NCI-H187 (cell line): ENCODE measurements around the gene GFI1B.
A peak's percentile ranks its signal among the peaks of the same experiment; 100 is the strongest.
"Not testable (repeated sequence)": the region's sequence is repeated elsewhere in the genome, so short reads cannot be mapped to it uniquely, and the experiment has no call there.

ENCODE experiments used
- DNase-seq, 2 experiments: peaks; one replicate each; lab custom pipeline; 2025; lab: John Stamatoyannopoulos, UW

GFI1B gene

DNA sequence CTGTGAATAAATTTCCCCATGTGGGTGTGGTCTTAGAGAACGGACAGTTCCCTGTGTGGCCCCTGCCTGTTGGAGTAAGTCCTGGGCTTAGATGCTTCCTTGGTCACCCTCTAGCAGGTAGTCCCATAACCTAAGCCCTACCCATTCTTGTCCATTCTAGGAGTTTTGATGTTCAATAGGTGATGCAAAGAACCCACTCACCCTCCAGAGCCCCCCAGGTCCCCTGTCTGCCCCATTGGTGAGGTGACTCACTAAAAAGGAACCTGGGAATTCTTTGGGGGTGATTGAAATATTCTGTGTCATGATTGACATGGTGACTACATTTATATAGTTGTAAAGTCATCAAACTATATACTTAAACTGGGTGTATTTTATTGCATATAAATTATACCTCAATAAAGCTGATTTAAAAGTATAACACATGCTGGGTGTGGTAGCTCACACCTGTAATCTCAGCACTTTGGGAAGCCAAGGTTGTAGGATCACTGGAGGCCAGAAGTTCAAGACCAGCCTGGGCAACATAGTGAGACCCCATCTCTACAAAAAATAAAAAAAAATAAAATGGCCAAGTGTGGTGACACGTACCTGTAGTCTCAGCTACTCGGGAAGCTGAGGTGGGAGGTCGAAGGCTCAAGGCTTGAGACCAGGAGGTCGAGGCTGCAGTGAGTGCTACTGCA lies 31.6 kb downstream of the GFI1B start:
- no peak for DNase-seq

DNA sequence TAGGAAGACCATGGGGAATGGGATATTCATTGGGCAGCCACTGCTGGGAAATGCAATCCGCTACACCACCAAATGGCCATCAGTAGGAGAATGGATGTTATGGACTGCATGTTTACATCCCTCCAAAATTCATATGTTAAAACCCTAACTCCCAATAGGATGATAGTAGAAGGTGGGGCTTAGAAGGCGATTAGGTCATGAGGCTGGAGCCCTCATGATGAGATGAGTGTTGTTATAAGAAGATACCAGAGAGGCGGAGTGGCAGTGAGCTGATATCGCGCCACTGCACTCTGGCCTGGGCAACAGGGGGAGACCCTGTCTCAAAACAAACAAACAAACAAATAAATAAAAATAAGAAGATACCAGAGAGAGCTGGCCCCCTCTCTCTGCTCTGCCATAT lies 36.2 kb downstream of the GFI1B start:
- no peak for DNase-seq

- DNase-seq: no peak
Observed at GRCh38 chr9:133023117-133023890, 44.8 kb downstream of the GFI1B start.

GRCh38 chr9:133026426-133026825 lies 47.9 kb downstream of the GFI1B start:
- no peak for DNase-seq

GRCh38 chr9:133027134-133027533 lies 48.6 kb downstream of the GFI1B start:
- DNase-seq: no peak

GRCh38 chr9:133028221-133028620 lies 49.7 kb downstream of the GFI1B start:
- no peak for DNase-seq

GRCh38 chr9:133029994-133030316 lies 51.5 kb downstream of the GFI1B start:
- DNase-seq: no peak

DNA sequence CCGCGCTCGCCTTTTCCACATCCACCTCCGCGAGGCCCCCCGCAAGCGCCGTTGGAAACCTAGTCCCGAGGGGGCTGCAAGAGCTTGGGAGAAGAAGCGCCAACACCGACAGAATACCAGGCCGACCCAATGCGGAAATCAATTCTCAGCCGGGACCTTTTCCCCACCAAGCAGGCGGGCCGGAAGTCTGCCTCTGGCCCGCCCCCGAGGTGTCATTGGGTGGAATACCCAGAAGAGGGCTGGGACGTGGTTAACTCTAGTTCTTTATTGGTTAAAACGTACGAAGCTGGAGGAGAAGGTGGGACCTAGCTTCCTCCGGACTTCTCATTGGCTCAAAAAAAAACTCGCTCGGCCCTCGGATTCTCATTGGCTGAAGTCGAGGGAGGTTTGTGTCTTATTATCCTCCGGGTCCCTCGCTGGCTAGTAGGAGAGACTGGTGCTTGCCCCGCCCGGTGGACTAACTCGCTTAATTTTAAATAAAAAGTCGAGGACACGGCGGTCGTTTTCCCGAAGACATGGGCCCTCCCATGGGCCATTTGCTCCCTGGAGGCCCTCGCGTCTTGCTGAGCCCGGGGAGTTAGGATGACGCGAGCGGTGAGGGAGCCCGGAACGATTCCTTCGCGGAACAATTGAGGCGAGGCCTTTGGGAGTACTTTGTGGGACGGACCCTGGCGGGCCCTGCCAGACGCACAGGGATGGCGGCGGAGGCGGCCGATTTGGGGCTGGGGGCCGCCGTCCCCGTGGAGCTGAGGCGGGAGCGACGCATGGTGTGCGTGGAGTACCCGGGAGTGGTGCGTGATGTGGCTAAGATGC lies 52.0 kb downstream of the GFI1B start, which contains the start of gene GTF3C5:
TSS of gene GTF3C5 (plus strand) at position 681 of the 813 bp plus-strand sequence. CDS start at position 696, 15 bp downstream.
- DNase-seq: peak; percentile 82 to 87

DNA sequence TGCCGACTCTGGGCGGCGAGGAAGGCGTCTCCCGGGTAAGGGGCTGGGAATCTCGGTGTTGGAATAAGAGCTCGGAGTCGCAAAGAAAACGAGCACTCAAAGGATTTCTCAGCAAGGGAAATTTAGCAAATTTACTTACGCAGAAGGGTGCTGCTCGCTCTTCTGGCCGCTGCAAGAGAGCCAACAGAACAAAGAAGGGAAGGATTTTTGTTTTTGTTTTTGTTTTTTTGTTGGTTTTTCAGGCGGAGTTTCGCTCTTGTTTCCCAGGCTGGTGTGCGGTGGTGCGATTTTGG lies 52.6 kb downstream of the GFI1B start:
- DNase-seq: no peak

GRCh38 chr9:133031496-133031911 lies 53.0 kb downstream of the GFI1B start:
- no peak for DNase-seq

DNA sequence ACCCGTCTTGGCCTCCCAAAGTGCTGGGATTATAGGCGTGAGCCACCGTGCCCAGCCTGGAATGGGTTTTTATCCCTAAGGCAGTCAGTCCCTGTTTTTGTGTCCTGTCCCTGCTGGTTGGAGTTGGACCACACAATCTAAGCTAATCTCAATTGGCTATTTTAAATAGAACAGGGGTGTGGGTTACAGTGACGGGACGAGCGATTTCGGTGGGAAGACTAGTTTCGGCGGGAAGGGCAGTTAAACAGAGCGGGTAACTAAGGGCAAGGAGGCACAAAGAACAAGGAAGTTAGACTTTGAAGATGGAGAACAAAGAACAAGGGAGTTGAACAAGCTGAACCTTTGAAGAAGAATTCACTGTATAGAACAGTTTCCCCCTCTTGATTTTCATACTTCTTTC lies 53.7 kb downstream of the GFI1B start:
- DNase-seq: no peak

- DNase-seq: no peak
Observed at GRCh38 chr9:133035669-133036068, 57.2 kb downstream of the GFI1B start.

- no peak for DNase-seq
Observed at GRCh38 chr9:133037775-133038515, 59.5 kb downstream of the GFI1B start.

- not testable (repeated sequence) for DNase-seq
Observed at GRCh38 chr9:133040892-133041479, 62.5 kb downstream of the GFI1B start.
